ENCODE results near the gene SEC24D. TPM values are rescaled to one million over a fixed set of nuclear protein-coding genes. Genes with fewer than 3 reads are reported as not detected.

The SEC24D gene
- total and polyA plus RNA-seq, 2 of the 8 experiments (the other 6 are each of a cell fraction or from before 2014, with no cell fraction given), result 28.9 to 91.6 TPM

GRCh38 chr4:118807659-118808058 lies 28.3 kb downstream of the SEC24D start:
- no peak overlapping the region for H3K4me3 ChIP-seq (ENCODE audit: extremely low read depth in 1 of 4, insufficient read depth in 2 of 4, low read depth in 3 of 4, low read length in 4 of 4)
- H2AFZ ChIP-seq (ENCODE audit: low read length), result no peak overlapping the region
- H3K18ac ChIP-seq (ENCODE audit: extremely low read depth, low read length), result no peak overlapping the region
- H3K56ac ChIP-seq (replicated peaks; ENCODE audit: insufficient read length, low read depth, low read length), result no peak overlapping the region
- ChIA-PET POLR2A (ENCODE audit: partially characterized antibody) (no interaction called here), CTCF (ENCODE audit: partially characterized antibody) (interaction anchor here (1.4 to 1.5 kb wide), 2 partner anchors 22 to 57 kb away, joined by 3 read pairs; no protein-coding TSS in a partner anchor)
- H3K4me2 ChIP-seq (ENCODE audit: insufficient read depth in 1 of 2, low read depth in 2 of 2, low read length in 2 of 2), result no peak overlapping the region
- no peak overlapping the region for H2BK5ac ChIP-seq (ENCODE audit: low read depth, low read length)
- no peaks in the 10 kb centered on the region for H3K79me2 ChIP-seq (ENCODE audit: control insufficient read depth in 1 of 2, insufficient read depth in 2 of 2, low read length in 2 of 2)
- peaks cover 0 to 1% of the 10 kb centered on the region in 2 experiments for H4K20me1 ChIP-seq (replicated peaks in 1 of 2; ENCODE audit: control insufficient read depth in 1 of 2, insufficient read depth in 2 of 2, low read length in 2 of 2)
- no peak overlapping the region for H2BK15ac ChIP-seq (ENCODE audit: low read length)
- H3K9me3 ChIP-seq (ENCODE audit: insufficient read depth in 2 of 2, low read depth in 1 of 2, low read length in 1 of 2), result no peaks in the 10 kb centered on the region
- H2BK12ac ChIP-seq (ENCODE audit: low read depth, low read length), result no peak overlapping the region
- H3K79me1 ChIP-seq (ENCODE audit: low read depth, low read length), result peaks cover 4% of the 10 kb centered on the region; the same call in 1 of the 2 replicates
- H3K23me2 ChIP-seq (ENCODE audit: low read depth, low read length), result no peaks in the 10 kb centered on the region
- 100% methylated on average over 2 of the region's 2 CpGs; no CpG with 5 or more reads in 1 of the 2 experiments for WGBS, 2 experiments (ENCODE audit: extremely low coverage in 1 of 2, insufficient coverage in 1 of 2, insufficient read length in 1 of 2, insufficient replicate concordance in 2 of 2, low coverage in 1 of 2, low lambda C conversion rate in 2 of 2, missing lambda C conversion rate in 1 of 2)
- no peaks in the 10 kb centered on the region for H3K27me3 ChIP-seq (replicated peaks in 1 of 4; ENCODE audit: control insufficient read depth in 3 of 4, extremely low read depth in 1 of 4, insufficient read depth in 3 of 4, low read length in 3 of 4)
- DNase-seq (ENCODE audit: low read depth in 1 of 2, low spot score in 2 of 2), result no peak
- no peak overlapping the region for H2AK5ac ChIP-seq (ENCODE audit: low read depth, low read length)
- no peak overlapping the region for H4K8ac ChIP-seq (ENCODE audit: extremely low read depth, insufficient read depth, low read length)
- peaks cover 13 to 59% (median 34%) of the 10 kb centered on the region in 4 experiments for H3K36me3 ChIP-seq (ENCODE audit: control insufficient read depth in 2 of 4, insufficient read depth in 4 of 4, low read length in 3 of 4)
- H3K14ac ChIP-seq (ENCODE audit: insufficient read length), result no peak overlapping the region
- no peak overlapping the region for H3K4ac ChIP-seq (replicated peaks; ENCODE audit: insufficient read length, low read depth, low read length)
- no peak overlapping the region for H4K91ac ChIP-seq (replicated peaks; ENCODE audit: insufficient read length, low read length)
- no peak overlapping the region for H3K9ac ChIP-seq (replicated peaks in 1 of 4; ENCODE audit: extremely low read depth in 1 of 4, low read depth in 3 of 4, low read length in 3 of 4)
- H3K23ac ChIP-seq (ENCODE audit: insufficient read length), result no peak overlapping the region
- peaks cover 0 to 5% (median 1%) of the 10 kb centered on the region in 4 experiments; a peak in 3 of 7 replicates for H3K4me1 ChIP-seq (replicated peaks in 1 of 4; ENCODE audit: control insufficient read depth in 3 of 4, insufficient read depth in 4 of 4, low read length in 3 of 4)
- no peak overlapping the region for H3K27ac ChIP-seq (ENCODE audit: low read depth, low read length)
- no peak overlapping the region for H4K5ac ChIP-seq (ENCODE audit: insufficient read length, low read depth, low read length)
- FAIRE-seq, result no peak
- TF ChIP-seq HDAC2 (IDR thresholded peaks at IDR 0.05; ENCODE audit: borderline replicate concordance in 1 of 2, low read depth in 2 of 2, low read length in 2 of 2), result no peak
- no peak for TF ChIP-seq MAX (IDR thresholded peaks at IDR 0.05)
- TF ChIP-seq EZH2 (IDR thresholded peaks at IDR 0.05; ENCODE audit: low read depth, low read length, severe bottlenecking), result no peak
- TF ChIP-seq SAP30 (IDR thresholded peaks at IDR 0.05; ENCODE audit: insufficient read depth, insufficient replicate concordance, low read length), result no peak
- no peak for TF ChIP-seq NRF1 (IDR thresholded peaks at IDR 0.05; ENCODE audit: low read depth, low read length)
- no peak for TF ChIP-seq SRF (IDR thresholded peaks at IDR 0.05; ENCODE audit: low read depth, low read length)
- no peak for TF ChIP-seq SP4 (IDR thresholded peaks at IDR 0.05; ENCODE audit: low read length)
- no peak for TF ChIP-seq SP1 (IDR thresholded peaks at IDR 0.05; ENCODE audit: low read depth, low read length)
- no peak for TF ChIP-seq EP300 (IDR thresholded peaks at IDR 0.05; ENCODE audit: borderline replicate concordance in 1 of 2, low read depth in 2 of 2, low read length in 2 of 2)
- no peak for TF ChIP-seq GTF2F1 (IDR thresholded peaks at IDR 0.05; ENCODE audit: borderline replicate concordance, low read depth, low read length)
- TF ChIP-seq SIN3A (conservative IDR thresholded peaks at IDR 0.05 in 1 of 2, IDR thresholded peaks at IDR 0.05 in 1 of 2; ENCODE audit: low read depth in 1 of 2, low read length in 2 of 2), result no peak
- TF ChIP-seq SUZ12 (IDR thresholded peaks at IDR 0.05; ENCODE audit: low read length), result no peak
- TF ChIP-seq YY1 (IDR thresholded peaks at IDR 0.05; ENCODE audit: low read depth, low read length), result no peak
- no peak overlapping the region for H2BK20ac ChIP-seq (ENCODE audit: low read length)
- no peak overlapping the region for H2BK120ac ChIP-seq (replicated peaks; ENCODE audit: low read depth, low read length)
